Glutamatergic neuron (in vitro differentiated cells): ENCODE results near the gene GTF2A1L. TPM values are rescaled to one million over a fixed set of nuclear protein-coding genes. Genes with fewer than 3 reads are reported as not detected.

ENCODE experiments used
- DNase-seq: peaks from one replicate; pipeline ENCODE4 v3.0.0; 2022
- H3K27ac Mint-ChIP-seq: one replicate; pipeline ENCODE4 v1.8.0; 2020; ENCODE audit warnings: mild to moderate bottlenecking, mixed read lengths, inconsistent platforms; ENCODE audit not compliant: unreplicated experiment
- H3K27me3 Mint-ChIP-seq: one replicate; pipeline ENCODE4 v1.8.0; 2020; ENCODE audit warnings: mild to moderate bottlenecking, moderate library complexity, mixed read lengths, inconsistent platforms; ENCODE audit not compliant: unreplicated experiment
- H3K36me3 Mint-ChIP-seq: one replicate; pipeline ENCODE4 v1.8.0; 2020; ENCODE audit warnings: mild to moderate bottlenecking, mixed read lengths, inconsistent platforms; ENCODE audit not compliant: unreplicated experiment
- H3K4me1 Mint-ChIP-seq: one replicate; pipeline ENCODE4 v1.8.0; 2020; ENCODE audit warnings: mild to moderate bottlenecking, low read depth, mixed read lengths, inconsistent platforms; ENCODE audit not compliant: unreplicated experiment
- H3K4me3 Mint-ChIP-seq: one replicate; pipeline ENCODE4 v1.8.0; 2020; ENCODE audit warnings: mild to moderate bottlenecking, mixed read lengths, inconsistent platforms; ENCODE audit not compliant: unreplicated experiment
- H3K9me3 Mint-ChIP-seq: one replicate; pipeline ENCODE4 v1.8.0; 2020; ENCODE audit warnings: mild to moderate bottlenecking, moderate library complexity, mixed read lengths, inconsistent platforms; ENCODE audit not compliant: unreplicated experiment
- CTCF ChIP-seq: fragments of 200-600 bp; sonication (generic); IDR thresholded peaks from one replicate; pipeline ENCODE4 v1.5.0; 2021; ENCODE audit not compliant: partially characterized antibody, unreplicated experiment
- total RNA-seq: library from RNA; stranded (reverse); fragmentation: NEBNext Ultra II Directional; extraction: Animal tissue kit (Norgen Biotek cat#: 25700); gene quantifications from one replicate; pipeline ENCODE4 v1.2.1, GENCODE V29; 2021; ENCODE audit not compliant: unreplicated experiment

GTF2A1L gene
- total RNA-seq, 1 donor from 2014 or later = not detected

- no peaks in the 10 kb centered on the region for H3K4me1 Mint-ChIP-seq
These were observed 20.2 kb upstream of the GTF2A1L start for GRCh38 chr2:48597492-48597891.

GRCh38 chr2:48600204-48600813 lies 17.3 kb upstream of the GTF2A1L start:
- DNase-seq = no peak
- no peaks in the 10 kb centered on the region for H3K36me3 Mint-ChIP-seq
- no peak overlapping the region for H3K4me3 Mint-ChIP-seq
- H3K27ac Mint-ChIP-seq = no peak overlapping the region
- H3K4me1 Mint-ChIP-seq = no peaks in the 10 kb centered on the region
- peak; percentile 72 for TF ChIP-seq CTCF
- H3K27me3 Mint-ChIP-seq = no peaks in the 10 kb centered on the region
- no peaks in the 10 kb centered on the region for H3K9me3 Mint-ChIP-seq

More at GRCh38 chr2:48597492-48597891, 20.2 kb upstream of the GTF2A1L start:
- DNase-seq = no peak
- Mint-ChIP-seq H3K36me3 (no peaks in the 10 kb centered on the region), H3K4me3 (no peak overlapping the region), H3K27me3 (no peaks in the 10 kb centered on the region), H3K27ac (no peak overlapping the region), H3K9me3 (no peaks in the 10 kb centered on the region)
- no peak for TF ChIP-seq CTCF

- H3K36me3 Mint-ChIP-seq = no peaks in the 10 kb centered on the region
- no peaks in the 10 kb centered on the region for H3K4me1 Mint-ChIP-seq
- no peak for DNase-seq
- no peak overlapping the region for H3K4me3 Mint-ChIP-seq
- no peak for TF ChIP-seq CTCF
- H3K9me3 Mint-ChIP-seq = no peaks in the 10 kb centered on the region
- no peak overlapping the region for H3K27ac Mint-ChIP-seq
- H3K27me3 Mint-ChIP-seq = no peaks in the 10 kb centered on the region
These were observed 16.7 kb upstream of the GTF2A1L start for GRCh38 chr2:48600917-48601316.

GRCh38 chr2:48601349-48601748 lies 16.3 kb upstream of the GTF2A1L start:
- no peaks in the 10 kb centered on the region for H3K36me3 Mint-ChIP-seq
- no peaks in the 10 kb centered on the region for H3K9me3 Mint-ChIP-seq
- H3K27me3 Mint-ChIP-seq = no peaks in the 10 kb centered on the region
- no peaks in the 10 kb centered on the region for H3K4me1 Mint-ChIP-seq
- no peak overlapping the region for H3K27ac Mint-ChIP-seq
- H3K4me3 Mint-ChIP-seq = no peak overlapping the region
- no peak for DNase-seq
- TF ChIP-seq CTCF = peak; percentile 9

GRCh38 chr2:48605482-48606175 lies 12.0 kb upstream of the GTF2A1L start:
- TF ChIP-seq CTCF = no peak
- no peaks in the 10 kb centered on the region for H3K9me3 Mint-ChIP-seq
- H3K36me3 Mint-ChIP-seq = no peaks in the 10 kb centered on the region

More at GRCh38 chr2:48605482-48606175, 12.0 kb upstream of the GTF2A1L start:
- H3K27me3 Mint-ChIP-seq = peaks cover 2% of the 10 kb centered on the region
- H3K27ac Mint-ChIP-seq = no peak overlapping the region
- no peak for DNase-seq
- no peaks in the 10 kb centered on the region for H3K4me1 Mint-ChIP-seq
- no peak overlapping the region for H3K4me3 Mint-ChIP-seq
